PFSK-1 (cell line): Measurements from ENCODE around the gene NAA11.

ENCODE experiments used
- POLR2AphosphoS5 ChIP-seq: IDR thresholded peaks from 2 replicates; pipeline ENCODE4 v1.6.1; 2012; ENCODE audit warnings: low read depth, mild to moderate bottlenecking, control low read depth, low read length, moderate library complexity
- TAF1 ChIP-seq: IDR thresholded peaks from 2 replicates; pipeline ENCODE4 v1.6.1; 2012; ENCODE audit warnings: low read length, control low read depth, borderline replicate concordance; ENCODE audit not compliant: insufficient read depth

GRCh38 chr4:79338148-79338547 lies 12.3 kb upstream of the NAA11 start:
- no peak for TF ChIP-seq POLR2AphosphoS5
- TF ChIP-seq TAF1 = no peak
